ENCODE measurements around the gene IFI6.
"Not testable (repeated sequence)": the region's sequence is repeated elsewhere in the genome, so short reads cannot be mapped to it uniquely, and the experiment has no call there.

IFI6 gene

GRCh38 chr1:27648602-27649305, 23.2 kb downstream of the IFI6 start:
- no peak for DNase-seq

DNA sequence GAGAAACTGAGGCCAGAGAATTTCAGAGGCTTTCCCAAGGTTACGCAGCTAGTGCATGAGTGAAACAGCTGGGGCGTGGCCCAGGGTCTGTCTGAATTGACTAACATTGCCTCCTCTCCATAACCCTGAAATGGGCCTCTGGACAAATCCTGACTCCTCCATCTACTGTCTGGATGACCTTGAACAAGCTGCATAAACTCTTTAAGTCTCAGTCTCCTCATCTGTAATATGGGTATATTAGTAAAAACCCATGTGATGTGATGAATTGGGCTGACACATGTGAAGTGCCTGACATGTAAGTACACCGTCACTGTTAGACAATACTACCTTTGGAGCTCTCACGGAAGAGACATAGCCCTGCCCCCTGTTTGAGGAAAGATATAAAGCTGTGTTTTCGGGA, 24.7 kb downstream of the IFI6 start:
- no peak for DNase-seq

DNA sequence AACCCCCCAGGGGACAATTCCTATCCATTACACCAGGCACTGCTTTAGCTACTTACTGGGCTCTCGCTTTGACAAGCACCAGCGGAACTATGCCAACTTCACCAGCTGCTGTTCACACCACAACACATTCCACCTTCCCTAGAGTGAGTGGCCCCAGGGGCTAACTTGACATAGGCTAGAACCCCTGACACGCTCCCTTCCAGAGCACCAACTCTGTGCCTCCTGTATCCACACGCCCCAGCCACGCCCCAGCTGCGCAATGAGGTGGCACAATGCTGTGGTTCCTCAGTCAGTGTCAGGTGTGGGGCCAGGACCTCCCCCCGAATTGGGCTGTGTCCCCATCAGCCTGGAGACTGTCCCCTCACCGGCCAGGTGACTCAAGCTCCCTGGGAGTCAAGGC, 25.3 kb downstream of the IFI6 start:
- no peak for DNase-seq

DNA sequence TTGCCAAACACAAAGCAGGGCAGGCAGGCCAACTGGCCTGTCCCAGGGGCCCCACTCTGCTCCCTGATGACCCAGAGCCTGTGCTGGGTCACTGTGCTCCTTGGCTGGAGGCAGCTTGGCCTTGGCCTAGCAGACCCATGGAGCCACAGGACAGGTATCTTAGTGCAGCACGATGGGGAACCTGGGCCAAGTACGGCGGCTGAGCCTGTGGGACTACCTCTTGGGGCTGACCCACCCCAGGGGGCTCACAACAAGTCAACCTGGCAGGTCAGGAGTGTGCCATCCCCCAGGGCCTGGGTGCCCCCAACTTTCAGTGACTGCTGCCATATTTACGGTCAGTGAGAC, 26.9 kb downstream of the IFI6 start:
- no peak for DNase-seq

- no peak for DNase-seq
Observed at GRCh38 chr1:27644369-27645070, 27.5 kb downstream of the IFI6 start.

GRCh38 chr1:27643600-27644368, 28.2 kb downstream of the IFI6 start:
- peak; percentile 73 for DNase-seq

GRCh38 chr1:27640514-27640913, 31.5 kb downstream of the IFI6 start:
- not testable (repeated sequence) for DNase-seq

DNA sequence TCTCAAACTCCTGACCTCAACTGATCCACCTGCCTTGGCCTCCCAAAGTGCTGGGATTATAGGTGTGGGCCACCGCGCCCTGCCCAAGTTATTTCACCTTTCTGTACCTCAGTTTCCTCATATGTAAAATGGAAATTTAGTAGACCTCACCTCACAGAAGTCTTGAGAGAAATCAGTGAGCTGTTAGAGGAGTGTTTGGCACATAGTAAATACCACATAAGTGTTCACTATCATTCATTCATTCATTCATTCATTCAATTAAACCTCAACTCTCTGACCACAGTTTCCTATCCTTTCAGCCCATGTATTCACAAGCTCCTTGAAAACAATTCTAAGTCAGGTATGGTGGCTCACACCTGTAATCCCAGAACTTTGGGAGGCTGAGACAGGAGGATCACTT, 33.2 kb downstream of the IFI6 start:
- DNase-seq = no peak

GRCh38 chr1:27638047-27638734, 33.8 kb downstream of the IFI6 start:
- DNase-seq = no peak

DNA sequence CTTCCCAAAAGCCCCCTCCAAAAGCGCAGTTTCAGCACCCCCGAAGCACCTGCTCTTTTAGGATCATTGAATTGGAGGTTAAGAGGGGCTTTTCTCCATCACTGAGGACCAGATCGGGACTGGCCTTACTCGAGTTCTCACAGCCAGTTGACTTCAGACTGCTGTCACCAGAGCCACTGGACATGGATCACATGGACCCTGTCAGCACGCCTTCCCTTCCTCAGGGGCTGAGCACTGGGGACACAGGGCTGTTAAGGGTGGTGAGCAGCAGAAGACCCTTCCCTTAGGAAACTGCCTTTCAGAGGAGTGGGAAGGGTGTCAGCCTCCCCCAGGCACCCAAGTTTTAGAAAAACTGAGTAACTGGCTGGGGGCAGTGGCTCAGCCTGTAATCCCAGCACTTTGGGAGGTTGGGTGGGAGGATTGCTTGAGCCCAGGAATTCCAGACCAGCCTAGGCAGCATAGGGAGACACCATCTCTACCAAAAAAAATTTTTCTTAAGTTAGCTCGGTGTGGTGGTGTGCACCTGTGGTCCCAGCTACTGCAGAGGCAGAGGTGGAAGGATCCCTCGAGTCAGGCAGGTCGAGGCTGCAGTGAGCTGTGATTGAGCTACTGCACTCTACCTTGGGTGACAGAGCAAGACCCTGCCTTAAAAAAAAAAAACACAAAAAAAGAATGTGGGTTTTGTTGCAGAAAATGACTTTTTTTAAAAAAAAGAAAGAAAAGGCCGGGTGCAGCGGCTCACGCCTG, 36.4 kb downstream of the IFI6 start:
- no peak for DNase-seq

GRCh38 chr1:27634985-27635367, 37.0 kb downstream of the IFI6 start, which contains the start of gene FGR:
TSS of gene FGR (minus strand) at chr1:27635185. CDS start at chr1:27623916, 11,269 bp downstream.
- no peak for DNase-seq

DNA sequence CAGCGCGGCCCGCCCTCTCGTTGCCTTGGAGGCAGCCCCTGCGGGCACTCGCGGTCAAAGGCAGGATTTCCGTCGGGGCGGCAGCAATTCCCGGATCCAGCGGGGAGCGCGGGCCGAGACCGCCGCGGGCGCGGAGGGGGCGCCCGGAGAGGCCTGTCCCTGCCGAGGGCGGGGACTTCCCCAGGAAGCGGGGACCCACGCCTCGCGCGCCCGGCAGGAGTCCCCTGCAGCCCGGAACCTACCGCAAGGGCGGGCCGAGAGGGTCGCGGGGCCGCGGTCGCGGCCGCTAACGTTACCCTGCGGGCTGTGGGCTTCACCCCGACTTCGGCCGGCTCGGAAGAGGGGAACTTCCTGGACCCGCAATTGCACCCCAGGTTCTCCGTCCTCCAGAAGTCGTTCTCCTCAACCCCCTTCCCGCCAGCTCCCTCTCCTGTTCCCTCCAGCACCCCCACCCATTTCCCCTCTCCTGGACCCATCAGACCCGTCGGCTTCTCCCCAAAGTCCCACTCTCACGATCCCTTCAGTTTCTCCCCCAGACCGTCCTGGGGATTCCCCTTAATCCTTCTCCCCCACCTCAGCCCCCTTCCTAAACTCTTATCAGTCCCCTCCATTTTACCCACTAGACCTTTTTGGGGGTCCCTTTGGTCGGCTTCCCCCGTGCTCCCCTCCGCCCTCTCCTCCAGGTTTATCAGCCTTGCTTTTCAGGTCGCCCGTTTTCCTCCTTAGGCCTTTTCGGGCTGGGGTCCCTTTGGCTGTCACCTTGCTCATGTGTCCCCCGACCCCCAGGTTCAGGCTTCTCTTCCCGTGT, 37.6 kb downstream of the IFI6 start:
- peak; percentile 44 for DNase-seq

GRCh38 chr1:27633640-27634176, 38.3 kb downstream of the IFI6 start:
- DNase-seq = no peak

DNA sequence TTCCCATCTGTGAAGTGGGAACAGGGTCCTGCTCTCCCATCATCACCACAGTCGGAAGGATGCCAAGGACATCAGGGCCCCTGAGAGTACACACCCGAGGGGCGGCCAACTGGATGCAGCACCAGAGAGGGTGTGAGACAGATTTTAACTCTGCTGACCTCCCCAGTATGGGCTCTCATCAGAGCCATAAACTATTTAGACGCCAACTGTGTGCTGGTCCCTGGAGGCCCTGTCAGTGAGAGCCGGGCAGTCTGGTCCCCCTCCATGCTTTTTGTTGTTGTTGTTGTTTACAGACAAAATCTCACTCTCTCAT, 38.7 kb downstream of the IFI6 start:
- DNase-seq = no peak

DNA sequence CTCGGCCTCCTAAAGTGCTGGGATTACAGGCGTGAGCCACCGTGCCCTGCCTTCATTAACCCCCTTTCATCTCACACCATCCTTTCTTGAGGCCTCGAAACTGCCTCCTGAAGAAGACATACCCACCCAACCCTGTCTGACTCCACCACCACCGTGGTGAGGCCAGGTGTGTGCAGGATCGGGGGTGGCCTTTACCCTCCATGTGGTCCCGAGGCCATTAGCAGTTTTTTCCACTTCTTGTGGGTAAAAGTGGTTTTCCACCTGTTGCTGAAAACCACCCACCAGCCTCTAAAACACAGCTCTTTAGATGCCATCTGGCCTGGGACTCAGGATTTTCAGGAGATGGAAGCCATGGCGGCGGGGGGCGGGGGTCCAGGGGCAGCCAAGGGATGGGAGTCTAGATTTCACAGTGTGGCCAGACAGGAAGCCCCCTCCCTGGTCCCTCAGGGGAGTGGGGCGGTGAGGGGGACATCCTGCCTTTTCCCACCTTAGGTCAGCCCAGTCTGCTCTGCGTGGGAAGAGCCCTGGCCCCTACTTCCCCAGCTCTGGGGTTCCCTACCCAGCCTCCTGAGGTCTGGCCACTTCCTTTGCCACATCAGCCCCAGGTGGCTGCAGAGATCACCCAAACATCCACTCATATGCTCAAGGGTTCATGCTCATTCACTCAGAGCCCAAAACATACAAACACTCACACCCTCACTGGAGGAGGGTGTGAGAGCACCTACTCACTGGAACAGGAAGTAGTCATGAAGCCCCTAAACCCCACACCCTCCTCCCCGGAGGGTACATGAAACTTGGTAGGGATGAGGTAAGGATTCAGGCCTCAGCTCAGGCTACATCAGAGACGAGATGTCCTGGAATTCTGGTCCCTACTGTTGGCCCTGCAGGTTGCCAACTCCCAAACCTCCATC, 39.4 kb downstream of the IFI6 start:
- peak; percentile 59 for DNase-seq

DNA sequence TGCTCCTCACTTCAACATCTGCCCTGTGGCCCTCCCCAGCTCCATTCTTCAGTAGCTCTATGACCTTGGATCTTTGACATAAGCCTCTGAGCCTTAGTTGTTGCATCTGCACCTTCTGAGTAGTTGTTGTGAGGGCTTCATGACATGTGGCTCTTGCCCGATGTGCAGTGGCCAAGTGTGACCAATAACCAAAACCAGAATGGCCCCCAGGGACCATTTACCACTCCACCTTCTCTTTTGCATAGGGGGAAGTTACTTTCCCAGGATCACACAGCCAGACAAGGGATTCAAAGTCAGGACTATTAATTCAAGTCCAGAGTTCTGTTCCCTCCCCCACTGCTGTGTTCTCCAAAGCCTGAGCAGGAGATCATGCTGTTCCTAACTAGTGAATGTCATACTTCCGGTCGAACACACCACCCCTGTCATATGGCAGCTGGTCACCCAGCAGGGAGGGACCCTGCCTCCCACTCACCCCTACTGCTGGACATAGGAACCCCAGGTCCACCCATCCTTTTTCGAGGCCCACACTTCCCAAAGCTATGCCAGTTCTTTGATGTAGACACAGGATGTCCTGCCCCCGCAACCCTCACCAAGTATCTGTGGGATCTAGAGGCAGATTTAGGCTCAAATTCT, 41.0 kb downstream of the IFI6 start:
- no peak for DNase-seq

- DNase-seq = no peak
Observed at GRCh38 chr1:27628712-27629111, 43.3 kb downstream of the IFI6 start.

DNA sequence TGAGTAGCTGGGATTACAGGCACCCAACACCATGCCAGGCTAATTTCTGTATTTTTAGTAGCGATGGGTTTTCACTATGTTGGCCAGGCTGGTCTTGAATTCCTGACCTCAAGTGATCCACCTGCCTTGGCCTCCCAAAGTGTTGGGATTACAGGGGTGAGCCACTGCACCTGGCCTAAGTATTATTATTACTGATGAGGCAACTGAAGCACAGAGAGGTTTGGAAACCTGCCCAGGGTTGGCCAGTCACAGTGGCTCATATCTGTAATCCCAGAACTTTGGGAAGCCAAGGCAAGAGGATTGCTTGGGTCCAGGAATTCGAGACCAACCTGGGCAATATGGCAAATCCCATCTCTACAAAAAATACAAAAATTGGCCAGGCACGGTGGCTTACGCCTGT, 44.3 kb downstream of the IFI6 start:
- DNase-seq = not testable (repeated sequence)

- no peak for DNase-seq
Observed at GRCh38 chr1:27627061-27627460, 44.9 kb downstream of the IFI6 start.
